ENCODE measurements around the gene PDE4D.

GRCh38 chr5:59138509-59138908 lies 755.0 kb downstream of the PDE4D start:
- no peak for TF ChIP-seq POLR2A (IDR thresholded peaks at IDR 0.05)
- TF ChIP-seq CTCF (IDR thresholded peaks at IDR 0.05), result no peak
- no peak for TF ChIP-seq EP300 (IDR thresholded peaks at IDR 0.05)

Data from tibial nerve (tissue), 4 donors.